Pancreas (tissue), 8 donors: ENCODE results near the gene DNAJC24. TPM values are rescaled to one million over a fixed set of nuclear protein-coding genes. Genes with fewer than 3 reads are reported as not detected.

ENCODE experiments used
- polyA plus RNA-seq, 2 donors: library from polyadenylated mRNA; stranded (reverse); fragments of 200-250 nt; gene quantifications; one replicate each; pipeline ENCODE4 v1.2.3, GENCODE V29; 2013
- total RNA-seq, 6 donors: library from RNA; stranded (reverse); fragmentation: NEBNext Ultra II Directional in 4 of 6; extraction: Animal tissue kit (Norgen Biotek cat#: 25700) in 4 of 6; gene quantifications; one replicate each; pipeline versions ENCODE4 v1.2.1 to v1.2.4, GENCODE V29; 2021 to 2023
- donor health status: healthy with polysubstance abuse.
- donor health status: DM: no; HTN: no; CAD: no; lungs with moderate emphysema.
- donor health status: DM: no; HTN: no; CAD: no.
- donor health status: Bipolar disorder and iron deficiency.
- donor health status: DM: yes; HTN: yes; CAD: no.
- donor health status: DM: no; HTN: no; CAD: no.
- donor health status: DM: no; HTN: no; CAD: no.
- donor health status: DM: yes; HTN: yes; CAD: no.

The DNAJC24 gene
- total and polyA plus RNA-seq, 8 donors: 2.8 to 10.7 (median 8.6) TPM

Other genes with a start within 250 kb of the DNAJC24 start
- 1 to 10 TPM in 1 of 6 donors, under 1 TPM in 5; 0.40 to 1.2 (median 0.68) TPM for gene DCDC1, start 121 bp upstream of the DNAJC24 start, total RNA-seq
- gene DCDC1, start 121 bp upstream of the DNAJC24 start, polyA plus RNA-seq: 1 to 10 TPM in 1 of 2 donors, under 1 TPM in 1; 0.57 to 1.2 TPM
- gene IMMP1L, start 139.8 kb downstream of the DNAJC24 start, total RNA-seq: 10 to 100 TPM in 3 of 6 donors, 1 to 10 TPM in 3; 6.3 to 14.1 (median 10.8) TPM
- 10 to 100 TPM; 20.4 to 55.7 TPM for gene IMMP1L, start 139.8 kb downstream of the DNAJC24 start, polyA plus RNA-seq
- gene ELP4, start 139.9 kb downstream of the DNAJC24 start, total RNA-seq: 10 to 100 TPM in 4 of 6 donors, 1 to 10 TPM in 2; 8.7 to 13.2 (median 11.3) TPM
- gene ELP4, start 139.9 kb downstream of the DNAJC24 start, polyA plus RNA-seq: 1 to 10 TPM; 8.8 to 9.6 TPM